H1 (cell line): Measurements from ENCODE around the gene ATXN7L3B. TPM values are rescaled to one million over a fixed set of nuclear protein-coding genes. Genes with fewer than 3 reads are reported as not detected.

Source experiments
- CTCF ChIA-PET: fragments of 300-600 bp; sonication (Branson Sonifier 250); formaldehyde crosslinking; loops from one replicate; lab custom pipeline; 2021; ENCODE audit not compliant: partially characterized antibody; lab: Charles Lee
- POLR2A ChIA-PET: fragments of 300-600 bp; sonication (Branson Sonifier 250); formaldehyde crosslinking; loops from one replicate; lab custom pipeline; 2021; ENCODE audit warnings: inconsistent platforms; ENCODE audit not compliant: partially characterized antibody; lab: Charles Lee
- DNase-seq, 2 experiments: peaks; one replicate each; pipeline versions ENCODE4 v3.0.0 to v3.0.0-alpha.2; 2010 to 2022; ENCODE audit warnings: low spot score in 2 of 2, low read depth in 1 of 2, mixed read lengths in 1 of 2
- FAIRE-seq: peaks from 2 replicates; lab custom pipeline; 2011; peaks lifted over from hg19 to GRCh38; lab: Jason Lieb, UNC
- H2AFZ ChIP-seq: 2 replicates; pipeline ENCODE4 v1.8.1; 2012; ENCODE audit warnings: low read length, inconsistent platforms
- H2AK5ac ChIP-seq: 2 replicates; pipeline ENCODE4 v1.6.1; 2013; ENCODE audit warnings: low read depth, low read length
- H2BK120ac ChIP-seq: replicated peaks from 2 replicates; pipeline ENCODE3; 2013; ENCODE audit warnings: low read depth, low read length, inconsistent platforms
- H2BK12ac ChIP-seq: 2 replicates; pipeline ENCODE4 v1.6.1; 2013; ENCODE audit warnings: low read depth, low read length
- H2BK15ac ChIP-seq: 2 replicates; pipeline ENCODE4 v1.6.1; 2013; ENCODE audit warnings: low read length
- H2BK20ac ChIP-seq: 2 replicates; pipeline ENCODE4 v1.6.1; 2013; ENCODE audit warnings: low read length
- H2BK5ac ChIP-seq: 2 replicates; pipeline ENCODE4 v1.6.1; 2013; ENCODE audit warnings: low read depth, low read length
- H3K14ac ChIP-seq: 2 replicates; pipeline ENCODE4 v1.6.1; 2013; ENCODE audit warnings: inconsistent platforms; ENCODE audit not compliant: insufficient read length
- H3K18ac ChIP-seq: 2 replicates; pipeline ENCODE4 v1.6.1; 2013; ENCODE audit warnings: low read length; ENCODE audit errors: extremely low read depth
- H3K23ac ChIP-seq: 2 replicates; pipeline ENCODE4 v1.6.1; 2013; ENCODE audit warnings: inconsistent platforms; ENCODE audit not compliant: insufficient read length
- H3K23me2 ChIP-seq: 2 replicates; pipeline ENCODE4 v1.6.1; 2013; ENCODE audit warnings: low read depth, low read length
- H3K27ac ChIP-seq: 2 replicates; pipeline ENCODE4 v1.6.1; 2011; ENCODE audit warnings: low read depth, low read length, inconsistent platforms
- H3K27me3 ChIP-seq, 4 experiments: replicated peaks in 1 of 4; 1 replicate in 1 of 4; 2 replicates in 3 of 4; pipeline versions ENCODE4 v1.6.1 to v1.8.1; 2011 to 2013; ENCODE audit warnings: low read length in 3 of 4, mild to moderate bottlenecking in 3 of 4, inconsistent platforms in 2 of 4, mixed read lengths in 2 of 4, moderate library complexity in 1 of 4; ENCODE audit not compliant: control insufficient read depth in 3 of 4, insufficient read depth in 3 of 4; ENCODE audit errors: extremely low read depth in 1 of 4
- H3K36me3 ChIP-seq, 4 experiments: 2 replicates each; pipeline versions ENCODE4 v1.6.1 to v1.8.1; 2011 to 2013; ENCODE audit warnings: mild to moderate bottlenecking in 4 of 4, low read length in 3 of 4, moderate library complexity in 2 of 4, control low read depth in 1 of 4, inconsistent platforms in 1 of 4; ENCODE audit not compliant: insufficient read depth in 4 of 4, control insufficient read depth in 2 of 4
- H3K4ac ChIP-seq: replicated peaks from 2 replicates; pipeline ENCODE3; 2013; ENCODE audit warnings: low read length, low read depth, mixed read lengths, inconsistent platforms; ENCODE audit not compliant: insufficient read length
- H3K4me1 ChIP-seq, 4 experiments: replicated peaks in 1 of 4; 1 replicate in 1 of 4; 2 replicates in 3 of 4; pipeline versions ENCODE4 v1.6.1 to v1.8.1; 2011 to 2013; ENCODE audit warnings: low read length in 3 of 4, inconsistent platforms in 2 of 4, mixed read lengths in 1 of 4; ENCODE audit not compliant: insufficient read depth in 4 of 4, control insufficient read depth in 3 of 4
- H3K4me2 ChIP-seq, 2 experiments: 2 replicates each; pipeline versions ENCODE4 v1.6.1 to v1.8.1; 2011 to 2013; ENCODE audit warnings: low read depth in 2 of 2, low read length in 2 of 2, control low read depth in 1 of 2, inconsistent platforms in 1 of 2, mild to moderate bottlenecking in 1 of 2; ENCODE audit not compliant: insufficient read depth in 1 of 2
- H3K4me3 ChIP-seq, 4 experiments: fragments of 200-600, 300-600 bp in 1 of 4; sonication (generic), shearing (Covaris generic), sonication (Bioruptor Twin) in 1 of 4; 2 replicates each; pipeline versions ENCODE4 v1.5.1 to v1.8.1; 2011 to 2016; ENCODE audit warnings: low read length in 4 of 4, low read depth in 3 of 4, control low read depth in 2 of 4, inconsistent platforms in 2 of 4, mild to moderate bottlenecking in 2 of 4, mixed read lengths in 1 of 4, moderate library complexity in 1 of 4; ENCODE audit not compliant: insufficient read depth in 2 of 4; ENCODE audit errors: extremely low read depth in 1 of 4
- H3K56ac ChIP-seq: replicated peaks from 2 replicates; pipeline ENCODE3; 2013; ENCODE audit warnings: low read depth, mild to moderate bottlenecking, mixed read lengths, low read length, inconsistent platforms; ENCODE audit not compliant: insufficient read length
- H3K79me1 ChIP-seq: 2 replicates; pipeline ENCODE4 v1.6.1; 2013; ENCODE audit warnings: low read depth, low read length, control low read depth
- H3K79me2 ChIP-seq, 2 experiments: 2 replicates each; pipeline versions ENCODE4 v1.6.1 to v1.8.1; 2012 to 2013; ENCODE audit warnings: low read length in 2 of 2, mild to moderate bottlenecking in 2 of 2, inconsistent platforms in 1 of 2; ENCODE audit not compliant: insufficient read depth in 2 of 2, control insufficient read depth in 1 of 2
- H3K9ac ChIP-seq, 4 experiments: replicated peaks in 1 of 4; 1 replicate in 1 of 4; 2 replicates in 3 of 4; pipeline versions ENCODE4 v1.6.1 to v1.8.1; 2011 to 2013; ENCODE audit warnings: low read depth in 3 of 4, low read length in 3 of 4, control low read depth in 2 of 4, mild to moderate bottlenecking in 2 of 4, moderate library complexity in 2 of 4, inconsistent platforms in 1 of 4; ENCODE audit errors: extremely low read depth in 1 of 4
- H3K9me3 ChIP-seq, 2 experiments: 2 replicates each; pipeline versions ENCODE4 v1.6.1 to v1.8.1; 2012 to 2013; ENCODE audit warnings: mild to moderate bottlenecking in 2 of 2, moderate library complexity in 2 of 2, control low read depth in 1 of 2, inconsistent platforms in 1 of 2, low read depth in 1 of 2, low read length in 1 of 2, mixed read lengths in 1 of 2; ENCODE audit not compliant: insufficient read depth in 2 of 2
- H4K20me1 ChIP-seq, 2 experiments: replicated peaks in 1 of 2; 2 replicates each; pipeline versions ENCODE3 to v1.8.1; 2011 to 2013; ENCODE audit warnings: inconsistent platforms in 2 of 2, low read length in 2 of 2, mild to moderate bottlenecking in 1 of 2; ENCODE audit not compliant: insufficient read depth in 2 of 2, control insufficient read depth in 1 of 2
- H4K5ac ChIP-seq: 2 replicates; pipeline ENCODE4 v1.6.1; 2013; ENCODE audit warnings: low read length, low read depth, mixed read lengths, inconsistent platforms; ENCODE audit not compliant: insufficient read length
- H4K8ac ChIP-seq: 2 replicates; pipeline ENCODE4 v1.8.0; 2013; ENCODE audit warnings: mild to moderate bottlenecking, moderate library complexity, low read length, inconsistent platforms; ENCODE audit not compliant: insufficient read depth; ENCODE audit errors: extremely low read depth
- H4K91ac ChIP-seq: replicated peaks from 2 replicates; pipeline ENCODE3; 2013; ENCODE audit warnings: low read length, mixed read lengths, inconsistent platforms; ENCODE audit not compliant: insufficient read length
- BRCA1 ChIP-seq: IDR thresholded peaks from 2 replicates; pipeline ENCODE4 v1.6.1; 2012; ENCODE audit warnings: low read depth, low read length, improper control_type of control experiment
- CHD2 ChIP-seq: IDR thresholded peaks from 2 replicates; pipeline ENCODE4 v1.6.1; 2012; ENCODE audit warnings: low read length, improper control_type of control experiment
- CREB1 ChIP-seq: IDR thresholded peaks from 2 replicates; pipeline ENCODE4 v1.6.1; 2012; ENCODE audit warnings: inconsistent platforms
- EGR1 ChIP-seq: IDR thresholded peaks from 2 replicates; pipeline ENCODE4 v1.6.1; 2011; ENCODE audit warnings: low read depth, low read length, borderline replicate concordance
- FOSL1 ChIP-seq: IDR thresholded peaks from 2 replicates; pipeline ENCODE4 v1.6.1; 2011; ENCODE audit warnings: mild to moderate bottlenecking, low read depth, low read length, moderate library complexity; ENCODE audit not compliant: insufficient read depth
- HDAC2 ChIP-seq, 2 experiments: fragments of 300-600 bp in 1 of 2; sonication (generic) in 1 of 2; IDR thresholded peaks; 2 replicates each; pipeline ENCODE4 v1.6.1; 2011 to 2012; ENCODE audit warnings: low read depth in 2 of 2, low read length in 2 of 2, mild to moderate bottlenecking in 2 of 2, moderate library complexity in 2 of 2, borderline replicate concordance in 1 of 2, inconsistent platforms in 1 of 2
- HDAC6 ChIP-seq: IDR thresholded peaks from one replicate; pipeline ENCODE4 v1.7.1; 2012; ENCODE audit warnings: low read depth, mild to moderate bottlenecking, inconsistent platforms, low read length, moderate library complexity
- JUN ChIP-seq: IDR thresholded peaks from 2 replicates; pipeline ENCODE4 v1.6.1; 2011; ENCODE audit warnings: low read depth, mild to moderate bottlenecking, improper control_type of control experiment, low read length
- NANOG ChIP-seq: IDR thresholded peaks from 2 replicates; pipeline ENCODE4 v1.6.1; 2011; ENCODE audit warnings: low read length, low read depth, mild to moderate bottlenecking, inconsistent platforms; ENCODE audit not compliant: insufficient read depth, poor library complexity, severe bottlenecking
- PHF8 ChIP-seq: fragments of 200-600 bp; sonication (generic); conservative IDR thresholded peaks from 2 replicates; pipeline ENCODE4 v1.7.1; 2012; ENCODE audit warnings: low read depth, mild to moderate bottlenecking, inconsistent platforms, low read length, moderate library complexity
- POLR2AphosphoS5 ChIP-seq: IDR thresholded peaks from 2 replicates; pipeline ENCODE4 v1.6.1; 2011; ENCODE audit warnings: low read depth, low read length
- RNF2 ChIP-seq: fragments of 200-900, 300-1000 bp; sonication (generic); IDR thresholded peaks from 2 replicates; pipeline ENCODE4 v1.7.1; 2016; ENCODE audit warnings: borderline replicate concordance, low read depth, mild to moderate bottlenecking, antibody characterized with exemption, low read length; ENCODE audit not compliant: poor library complexity, severe bottlenecking; ENCODE audit errors: missing control alignments
- SP1 ChIP-seq: IDR thresholded peaks from 2 replicates; pipeline ENCODE4 v1.6.1; 2011; ENCODE audit warnings: low read depth, low read length
- TAF7 ChIP-seq: optimal IDR thresholded peaks from 2 replicates; pipeline ENCODE3; 2011; ENCODE audit warnings: low read depth, mild to moderate bottlenecking, inconsistent platforms, low read length, moderate library complexity, borderline replicate concordance
- TEAD4 ChIP-seq: IDR thresholded peaks from 2 replicates; pipeline ENCODE4 v1.6.1; 2012; ENCODE audit warnings: low read depth, low read length, inconsistent platforms, mixed read lengths
- WGBS, 2 experiments: shearing (Covaris generic) in 1 of 2; methylation state at CpG; one replicate each; pipeline versions ENCODE4 v1.1.6 to v1.1.7; 2013 to 2015; ENCODE audit warnings: low lambda C conversion rate in 2 of 2, mixed read lengths in 2 of 2, inconsistent platforms in 1 of 2, low coverage in 1 of 2, missing lambda C conversion rate in 1 of 2; ENCODE audit not compliant: insufficient replicate concordance in 2 of 2, insufficient coverage in 1 of 2, insufficient read length in 1 of 2; ENCODE audit errors: extremely low coverage in 1 of 2, missing lambda C conversion rate in 1 of 2; 5-methylcytosine and 5-hydroxymethylcytosine counted together
- polyA plus RNA-seq, 7 experiments: library from polyadenylated mRNA; depleted of rRNA in 3 of 7; stranded (reverse) in 5 of 7; unstranded in 2 of 7; fragments of >200 nt in 5 of 7; fragments of 200-250 nt in 2 of 7; gene quantifications; 1 replicate in 5 of 7; 2 replicates in 1 of 7; 4 replicates in 1 of 7; pipeline versions ENCODE4 v1.2.1 to v1.2.3, GENCODE V29; 2011 to 2013; ENCODE audit warnings: missing spikeins in 2 of 7, mixed read lengths in 2 of 7
- total RNA-seq: library from RNA; stranded (reverse); fragmentation: NEBNext Ultra II Directional; extraction: Animal tissue kit (Norgen Biotek cat#: 25700); gene quantifications from 2 replicates; pipeline ENCODE4 v1.2.1, GENCODE V29; 2021

The ATXN7L3B gene
- total and polyA plus RNA-seq, 2 of the 8 experiments (the other 6 are each of a cell fraction or from before 2014, with no cell fraction given) = 23.7 to 39.9 TPM

GRCh38 chr12:74578486-74578885 is 40.9 kb downstream of the ATXN7L3B start:
- Histone ChIP-seq H3K4me3 (no peak overlapping the region), H2BK20ac (no peak overlapping the region), H2BK15ac (no peak overlapping the region), H4K91ac (no peak overlapping the region), H3K36me3 (no peaks in the 10 kb centered on the region), H2AFZ (no peak overlapping the region), H3K14ac (no peak overlapping the region), H3K4me2 (no peak overlapping the region), H4K8ac (no peak overlapping the region), H2BK5ac (no peak overlapping the region), H3K27ac (no peak overlapping the region), H3K9ac (no peak overlapping the region), H3K56ac (no peak overlapping the region), H3K9me3 (no peaks in the 10 kb centered on the region), H2BK120ac (no peak overlapping the region), H3K23ac (no peak overlapping the region), H2BK12ac (no peak overlapping the region), H4K20me1 (no peaks in the 10 kb centered on the region), H3K23me2 (no peaks in the 10 kb centered on the region), H2AK5ac (no peak overlapping the region), H3K4ac (no peak overlapping the region), H3K18ac (no peak overlapping the region), H3K79me1 (no peaks in the 10 kb centered on the region), H3K4me1 (0 out of 7 replicates have a peak, but pooled peaks cover 0 to 2% (median 0%) of the 10 kb centered on the region in 4 experiments), H3K79me2 (no peaks in the 10 kb centered on the region), H4K5ac (no peak overlapping the region), H3K27me3 (no peaks in the 10 kb centered on the region)
- DNase-seq (no peak), FAIRE-seq (no peak)
- WGBS, 2 experiments = 93% methylated on average over 2 of the region's 2 CpGs; no CpG with 5 or more reads in 1 of the 2 experiments
- POLR2A ChIA-PET = no interaction called here
- CTCF ChIA-PET = interaction anchor here (0.5 kb wide), 1 partner anchor 18 kb away, joined by 3 read pairs; no protein-coding TSS in a partner anchor
- TF ChIP-seq FOSL1 (no peak), NANOG (no peak), CHD2 (no peak), JUN (no peak), POLR2AphosphoS5 (no peak), BRCA1 (no peak), HDAC6 (no peak), HDAC2 (IDR thresholded peaks at IDR 0.05; ENCODE audit: borderline replicate concordance in 1 of 2, low read depth in 2 of 2, low read length in 2 of 2) (no peak), TAF7 (no peak), EGR1 (no peak), TEAD4 (no peak), CREB1 (no peak), PHF8 (no peak), RNF2 (no peak), SP1 (no peak)
